SJCRH30 (cell line): Measurements from ENCODE around the gene SLC8A2. TPM values are rescaled to one million over a fixed set of nuclear protein-coding genes. Genes with fewer than 3 reads are reported as not detected.

Experiments
- DNase-seq, 2 experiments: peaks; one replicate each; pipeline ENCODE4 v3.0.0-alpha.2; 2015 to 2020
- H3K27ac ChIP-seq: fragments of 250-450 bp; sonication (Bioruptor Pico); 2 replicates; pipeline ENCODE4 v1.5.1; 2020; ENCODE audit warnings: mild to moderate bottlenecking, moderate library complexity
- H3K27me3 ChIP-seq: fragments of 250-450 bp; sonication (Bioruptor Pico); 2 replicates; pipeline ENCODE4 v1.5.1; 2020; ENCODE audit warnings: mild to moderate bottlenecking, moderate library complexity
- H3K36me3 ChIP-seq: fragments of 250-450 bp; sonication (Bioruptor Pico); 2 replicates; pipeline ENCODE4 v1.5.1; 2020; ENCODE audit warnings: mild to moderate bottlenecking, moderate library complexity
- H3K4me1 ChIP-seq: fragments of 250-450 bp; sonication (Bioruptor Pico); 2 replicates; pipeline ENCODE4 v1.5.1; 2020; ENCODE audit warnings: mild to moderate bottlenecking, moderate library complexity
- H3K4me3 ChIP-seq: fragments of 250-450 bp; sonication (Bioruptor Pico); 2 replicates; pipeline ENCODE4 v1.5.1; 2020; ENCODE audit warnings: mild to moderate bottlenecking, moderate library complexity
- H3K9me3 ChIP-seq: fragments of 250-450 bp; sonication (Bioruptor Pico); replicated peaks from 2 replicates; pipeline ENCODE4 v1.5.1; 2020; ENCODE audit warnings: mild to moderate bottlenecking, moderate library complexity
- total RNA-seq: library from RNA; depleted of rRNA; stranded (reverse); fragments of >200 nt; shearing (Covaris generic); gene quantifications from 2 replicates; pipeline ENCODE4 v1.2.3, GENCODE V29; 2014

The SLC8A2 gene
- total RNA-seq, 1 experiment from 2014 or later = 0.10 TPM

DNA sequence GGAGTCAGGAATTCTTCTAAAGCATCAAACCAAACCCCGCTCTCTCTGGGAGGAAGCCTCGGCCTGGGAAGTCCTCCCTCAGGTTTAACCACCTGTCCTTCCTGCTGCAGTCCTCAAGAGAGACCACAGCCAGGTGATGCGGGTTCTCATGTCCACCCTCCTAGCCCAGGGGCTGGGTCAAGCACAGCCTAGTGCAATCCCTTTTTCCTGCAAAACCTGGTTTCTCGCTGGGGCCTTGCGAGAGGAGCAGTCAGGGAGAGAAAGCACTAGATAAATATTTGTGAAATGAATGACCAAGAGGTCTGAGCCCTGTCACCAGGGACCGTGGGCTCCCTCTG is 2.4 kb downstream of the SLC8A2 start:
- DNase-seq = no peak
- H3K4me3 ChIP-seq = no peak overlapping the region
- H3K4me1 ChIP-seq = no peaks in the 10 kb centered on the region
- H3K9me3 ChIP-seq = no peaks in the 10 kb centered on the region
- H3K27ac ChIP-seq = no peak overlapping the region
- H3K27me3 ChIP-seq = peaks cover 32% of the 10 kb centered on the region
- H3K36me3 ChIP-seq = no peaks in the 10 kb centered on the region

DNA sequence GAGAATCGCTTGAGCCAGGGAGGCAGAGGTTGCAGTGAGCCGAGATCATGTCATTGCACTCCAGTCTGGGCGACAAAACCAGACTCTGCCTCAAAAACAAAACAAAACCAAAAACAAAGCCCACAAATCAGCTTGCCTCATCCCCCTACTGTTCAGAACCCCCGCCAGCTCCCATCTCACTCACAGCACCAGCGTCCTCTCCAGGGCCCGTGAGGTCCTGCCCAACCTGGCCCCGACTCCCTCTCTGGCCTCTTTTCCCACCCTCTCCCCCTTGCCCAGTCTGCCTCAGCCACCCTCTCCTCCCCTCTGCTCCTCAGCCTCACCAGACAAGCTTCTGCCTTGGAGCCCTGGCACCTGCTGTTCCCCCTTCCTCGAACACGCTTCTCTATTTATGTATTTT is 3.8 kb downstream of the SLC8A2 start:
- H3K4me3 ChIP-seq = no peak overlapping the region
- no peaks in the 10 kb centered on the region for H3K36me3 ChIP-seq
- peaks cover 32% of the 10 kb centered on the region for H3K27me3 ChIP-seq
- H3K9me3 ChIP-seq = no peaks in the 10 kb centered on the region
- H3K27ac ChIP-seq = no peak overlapping the region
- no peak for DNase-seq
- H3K4me1 ChIP-seq = no peaks in the 10 kb centered on the region

DNA sequence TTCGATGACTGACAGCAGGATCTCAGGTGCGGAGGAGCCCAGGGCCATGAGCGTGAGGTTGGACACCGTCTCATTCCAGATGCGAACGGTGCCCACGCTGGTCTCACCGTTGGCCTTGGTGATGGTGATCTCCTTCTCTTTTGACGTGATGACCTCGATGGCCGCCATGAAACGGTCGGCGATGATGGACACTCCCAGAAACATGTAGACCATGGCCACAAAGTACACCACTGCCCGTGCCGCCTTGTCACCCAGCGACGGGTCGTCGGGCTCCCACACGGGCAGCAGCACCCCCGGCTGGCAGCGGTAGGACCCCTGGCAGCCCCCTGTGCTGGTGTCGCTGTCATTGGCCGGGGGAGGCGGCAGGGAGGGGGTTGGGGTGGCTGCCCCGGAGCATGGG is 5.7 kb downstream of the SLC8A2 start:
- H3K4me1 ChIP-seq = no peaks in the 10 kb centered on the region
- DNase-seq = no peak
- H3K36me3 ChIP-seq = no peaks in the 10 kb centered on the region
- peaks cover 29% of the 10 kb centered on the region for H3K27me3 ChIP-seq
- no peak overlapping the region for H3K4me3 ChIP-seq
- H3K9me3 ChIP-seq = no peaks in the 10 kb centered on the region
- H3K27ac ChIP-seq = no peak overlapping the region

DNA sequence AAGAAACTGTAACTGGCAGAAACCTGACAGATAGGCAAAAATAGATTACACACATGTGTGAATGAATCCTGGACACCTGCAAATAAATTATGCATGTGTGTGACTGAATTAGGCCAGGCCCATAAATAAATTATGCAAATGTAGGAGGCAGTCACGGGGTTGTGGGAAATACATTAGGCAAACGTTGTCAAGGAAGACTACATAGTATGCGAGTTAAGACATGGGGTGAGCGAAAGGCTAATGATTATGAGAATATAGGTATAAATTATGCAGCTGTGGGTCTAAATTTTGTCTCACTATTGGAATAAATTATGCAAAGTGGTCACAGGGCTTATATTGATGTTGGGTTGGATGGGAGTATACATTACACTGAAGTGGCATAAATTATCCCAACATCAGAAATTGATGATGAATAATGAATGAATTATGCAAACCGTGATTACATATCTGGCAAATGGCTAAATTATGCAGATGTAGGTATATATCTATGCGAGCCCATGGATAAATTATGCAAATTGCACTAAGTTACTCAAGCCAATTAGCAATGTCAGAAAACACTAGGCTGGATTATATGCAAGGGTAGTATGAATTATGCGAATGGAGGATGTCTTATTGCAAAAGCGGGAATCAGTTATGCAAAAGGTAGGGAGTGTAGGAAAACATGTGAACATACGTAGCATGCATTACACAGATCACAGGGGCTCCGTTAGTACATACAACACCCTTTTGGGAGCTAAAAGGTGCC is 6.8 kb downstream of the SLC8A2 start:
- no peaks in the 10 kb centered on the region for H3K36me3 ChIP-seq
- no peak overlapping the region for H3K4me3 ChIP-seq
- no peaks in the 10 kb centered on the region for H3K4me1 ChIP-seq
- H3K27me3 ChIP-seq = peaks cover 18% of the 10 kb centered on the region
- no peaks in the 10 kb centered on the region for H3K9me3 ChIP-seq
- no peak overlapping the region for H3K27ac ChIP-seq
- no peak for DNase-seq

DNA sequence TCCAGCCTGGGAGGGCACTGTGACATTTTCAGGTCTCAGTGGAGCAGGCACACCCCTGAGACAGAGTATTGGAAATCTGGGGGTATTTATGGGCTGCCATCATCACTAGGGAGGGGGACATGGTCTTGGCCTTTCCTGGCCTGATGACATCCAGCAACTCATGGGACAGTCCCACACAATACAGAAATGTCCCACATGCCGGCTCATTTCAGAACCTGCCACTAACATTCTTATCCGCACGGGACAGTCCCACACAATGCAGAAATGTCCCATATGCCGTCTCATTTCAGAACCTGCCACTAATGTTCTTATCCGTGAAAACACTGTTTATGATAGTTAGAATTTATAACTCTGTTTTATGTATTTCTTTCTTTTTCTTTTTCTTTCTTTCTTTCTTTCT is 9.8 kb downstream of the SLC8A2 start:
- H3K4me3 ChIP-seq = no peak overlapping the region
- H3K27ac ChIP-seq = no peak overlapping the region
- no peaks in the 10 kb centered on the region for H3K36me3 ChIP-seq
- no peak for DNase-seq
- H3K9me3 ChIP-seq = no peaks in the 10 kb centered on the region
- H3K4me1 ChIP-seq = no peaks in the 10 kb centered on the region
- H3K27me3 ChIP-seq = no peaks in the 10 kb centered on the region; the same call in 1 of the 2 replicates

DNA sequence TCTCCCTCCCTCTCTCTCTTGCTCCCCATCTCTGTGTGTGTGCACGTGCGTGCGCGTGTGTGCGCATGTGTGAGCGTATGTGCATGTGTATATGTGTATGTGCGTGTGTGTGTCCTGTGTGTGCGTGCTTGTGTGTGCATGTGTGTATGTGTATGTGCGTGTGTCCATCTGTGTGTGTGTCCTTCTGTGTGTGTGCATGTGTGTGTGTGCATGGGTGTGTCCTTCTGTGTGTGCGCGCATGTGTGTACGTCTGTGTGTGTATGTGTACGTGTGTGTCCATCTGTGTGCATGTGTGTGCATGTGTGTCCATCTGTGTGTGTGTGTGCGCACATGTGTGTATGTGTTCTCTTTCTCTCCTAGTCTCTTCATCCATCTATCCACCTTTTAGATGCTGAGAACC is 12.2 kb downstream of the SLC8A2 start:
- Histone ChIP-seq H3K4me1 (no peaks in the 10 kb centered on the region), H3K9me3 (no peaks in the 10 kb centered on the region), H3K27ac (no peak overlapping the region), H3K4me3 (no peak overlapping the region), H3K27me3 (no peaks in the 10 kb centered on the region; the same call in 1 of the 2 replicates), H3K36me3 (no peaks in the 10 kb centered on the region)
- no peak for DNase-seq

DNA sequence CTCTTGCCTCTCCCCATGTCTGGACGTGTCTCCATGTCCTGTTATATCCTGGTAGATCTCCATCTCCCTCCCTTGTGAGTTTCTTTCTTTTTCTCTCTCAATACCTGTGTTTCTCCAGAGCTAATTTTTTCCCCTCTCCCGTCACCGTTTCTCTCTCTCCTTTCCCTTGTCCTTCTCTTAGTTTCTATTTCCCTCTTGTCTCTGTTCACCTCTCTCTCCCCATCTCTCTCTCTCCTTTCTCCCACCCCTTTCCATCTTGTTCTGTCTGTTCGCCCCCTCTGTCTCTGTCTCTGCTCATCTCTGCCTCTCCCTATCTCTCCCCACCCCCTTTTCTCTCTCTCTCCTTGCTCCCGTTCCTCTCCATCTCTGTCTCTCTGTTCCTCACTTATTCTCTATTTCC is 13.0 kb downstream of the SLC8A2 start:
- no peaks in the 10 kb centered on the region for H3K9me3 ChIP-seq
- no peak overlapping the region for H3K4me3 ChIP-seq
- DNase-seq = no peak
- H3K27ac ChIP-seq = no peak overlapping the region
- H3K27me3 ChIP-seq = no peaks in the 10 kb centered on the region
- H3K36me3 ChIP-seq = no peaks in the 10 kb centered on the region
- H3K4me1 ChIP-seq = no peaks in the 10 kb centered on the region

DNA sequence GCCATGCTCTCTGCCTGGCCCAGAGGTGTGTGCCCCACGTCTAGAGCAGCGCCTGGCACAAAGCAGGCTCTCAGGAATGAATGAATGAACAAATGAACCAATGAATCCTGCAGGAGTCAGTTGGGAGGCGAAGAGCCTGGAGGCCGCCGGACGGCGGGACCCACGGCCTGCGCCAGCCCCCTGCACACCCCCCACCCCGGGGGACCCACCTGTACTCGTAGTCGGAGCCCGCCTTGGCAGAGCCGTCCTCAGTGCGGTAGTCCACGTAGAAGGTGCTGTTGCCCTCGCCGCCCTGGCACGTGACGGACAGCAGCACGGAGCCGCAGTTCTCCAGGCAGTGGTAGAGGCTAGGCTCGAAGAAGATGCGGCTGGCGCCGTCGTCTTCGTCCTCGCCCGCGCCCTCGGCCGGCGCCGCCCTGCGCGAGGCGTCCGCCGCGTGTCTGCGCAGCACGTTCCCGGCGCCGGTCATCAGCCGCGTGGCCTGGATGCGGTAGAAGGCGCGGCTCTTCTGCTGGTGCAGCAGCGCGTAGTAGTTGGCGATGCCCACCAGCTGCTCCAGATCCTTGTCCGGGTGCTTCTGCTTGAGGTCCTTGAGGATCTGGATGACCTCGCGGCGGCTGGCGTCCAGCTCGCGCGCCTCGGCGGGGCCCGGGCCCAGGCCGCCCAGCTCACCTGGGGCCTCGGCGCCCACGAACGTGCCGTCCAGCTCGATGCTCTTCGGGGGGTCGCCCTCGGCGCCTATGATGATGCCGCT is 14.8 kb downstream of the SLC8A2 start:
- DNase-seq = no peak
- H3K27me3 ChIP-seq = no peaks in the 10 kb centered on the region
- H3K4me1 ChIP-seq = no peaks in the 10 kb centered on the region

DNA sequence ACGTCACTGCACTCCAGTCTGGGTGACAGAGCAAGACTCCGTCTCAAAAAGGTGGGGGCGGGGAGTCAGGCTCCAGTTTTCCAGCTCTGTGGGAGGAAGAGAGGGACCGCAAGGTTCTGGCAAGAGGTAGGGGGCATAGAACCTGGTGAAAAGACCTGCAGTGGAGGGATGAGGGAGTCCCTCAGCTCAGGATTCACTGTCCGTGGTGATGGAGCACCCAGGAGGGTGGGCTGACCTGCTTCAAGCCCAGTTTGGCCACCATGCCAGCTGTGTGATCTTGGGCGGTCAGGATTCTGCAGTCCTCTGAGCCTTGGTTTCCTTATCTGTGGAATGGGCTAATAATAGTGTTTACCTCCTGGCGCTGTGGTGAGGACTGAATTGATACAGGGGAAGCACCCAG is 21.2 kb downstream of the SLC8A2 start:
- Histone ChIP-seq H3K27me3 (peaks cover 10% of the 10 kb centered on the region; the same call in 1 of the 2 replicates), H3K4me3 (no peak overlapping the region), H3K4me1 (no peaks in the 10 kb centered on the region), H3K36me3 (no peaks in the 10 kb centered on the region), H3K9me3 (no peaks in the 10 kb centered on the region), H3K27ac (no peak overlapping the region)
- no peak for DNase-seq

More for the DNA sequence above, 14.8 kb downstream of the SLC8A2 start:
- no peaks in the 10 kb centered on the region for H3K36me3 ChIP-seq
- H3K9me3 ChIP-seq = no peaks in the 10 kb centered on the region
- H3K27ac ChIP-seq = no peak overlapping the region
- H3K4me3 ChIP-seq = no peak overlapping the region

DNA sequence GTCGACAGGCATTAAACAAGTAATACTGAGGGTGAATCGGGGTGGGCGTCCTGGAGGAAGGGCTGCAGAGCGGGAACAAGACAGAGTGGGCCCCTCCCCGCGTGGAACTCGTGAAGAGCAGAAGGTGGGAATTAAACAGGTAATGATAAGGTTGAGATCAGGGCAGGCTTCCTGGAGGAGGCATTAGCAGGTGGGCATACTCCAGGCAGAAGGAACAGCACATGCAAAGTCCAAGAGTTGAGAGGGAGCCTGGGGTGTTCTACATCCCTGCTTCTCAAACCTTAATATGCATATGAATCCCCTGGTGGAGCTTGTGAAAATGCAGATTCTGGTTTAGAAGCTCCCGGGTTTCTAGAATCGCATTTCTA is 23.3 kb downstream of the SLC8A2 start:
- Histone ChIP-seq H3K36me3 (no peaks in the 10 kb centered on the region), H3K4me1 (no peaks in the 10 kb centered on the region), H3K9me3 (no peaks in the 10 kb centered on the region), H3K27ac (no peak overlapping the region), H3K27me3 (peaks cover 15% of the 10 kb centered on the region; the same call in 1 of the 2 replicates), H3K4me3 (no peak overlapping the region)
- no peak for DNase-seq

DNA sequence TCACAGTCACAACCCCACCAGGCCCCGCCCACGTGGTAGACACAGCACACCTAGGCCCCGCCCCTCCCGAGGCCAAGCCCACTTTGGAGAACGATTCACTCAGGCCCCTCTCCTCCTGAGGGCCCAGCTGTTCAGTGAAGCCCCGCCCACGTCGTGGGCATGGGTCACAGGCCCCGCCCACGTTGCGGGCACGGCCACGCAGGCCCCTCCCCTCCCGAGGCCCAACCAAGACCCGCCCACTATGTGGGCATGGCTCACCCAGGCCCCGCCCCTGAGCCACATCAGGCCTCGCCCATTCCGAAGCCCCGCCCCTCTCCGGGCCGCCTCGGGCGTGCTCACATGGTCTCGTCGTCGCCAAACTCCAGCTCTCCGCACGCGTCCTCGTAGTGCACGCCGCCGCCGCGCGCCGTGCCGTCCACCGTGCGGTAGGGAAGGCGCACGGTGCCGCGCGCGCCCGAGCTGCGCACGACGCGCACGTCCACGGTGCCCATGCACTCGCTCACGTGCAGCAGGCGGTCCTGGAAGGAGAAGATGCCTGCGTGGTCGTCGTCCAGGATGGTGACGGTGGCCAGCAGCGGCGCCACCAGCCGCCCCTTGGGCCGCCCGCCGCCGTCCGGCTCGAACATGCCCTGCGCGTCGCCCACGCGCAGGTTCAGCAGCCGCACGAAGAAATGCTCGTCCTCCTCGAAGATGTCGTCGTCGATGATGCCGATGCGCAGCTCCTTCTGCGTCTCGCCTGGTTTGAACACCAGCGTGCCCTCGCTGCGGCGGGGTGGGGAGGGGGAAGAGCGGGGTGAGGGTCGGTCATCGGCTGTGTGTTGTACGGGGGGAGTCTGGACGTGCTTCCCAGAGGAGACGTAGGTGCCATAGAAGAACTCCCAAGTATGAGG is 24.0 kb downstream of the SLC8A2 start:
- H3K36me3 ChIP-seq = no peaks in the 10 kb centered on the region
- peak; percentile 47 to 52 for DNase-seq
- no peaks in the 10 kb centered on the region for H3K4me1 ChIP-seq
- H3K27me3 ChIP-seq = peaks cover 15% of the 10 kb centered on the region; the same call in 1 of the 2 replicates
- no peak overlapping the region for H3K4me3 ChIP-seq
- no peak overlapping the region for H3K27ac ChIP-seq
- H3K9me3 ChIP-seq = no peaks in the 10 kb centered on the region

DNA sequence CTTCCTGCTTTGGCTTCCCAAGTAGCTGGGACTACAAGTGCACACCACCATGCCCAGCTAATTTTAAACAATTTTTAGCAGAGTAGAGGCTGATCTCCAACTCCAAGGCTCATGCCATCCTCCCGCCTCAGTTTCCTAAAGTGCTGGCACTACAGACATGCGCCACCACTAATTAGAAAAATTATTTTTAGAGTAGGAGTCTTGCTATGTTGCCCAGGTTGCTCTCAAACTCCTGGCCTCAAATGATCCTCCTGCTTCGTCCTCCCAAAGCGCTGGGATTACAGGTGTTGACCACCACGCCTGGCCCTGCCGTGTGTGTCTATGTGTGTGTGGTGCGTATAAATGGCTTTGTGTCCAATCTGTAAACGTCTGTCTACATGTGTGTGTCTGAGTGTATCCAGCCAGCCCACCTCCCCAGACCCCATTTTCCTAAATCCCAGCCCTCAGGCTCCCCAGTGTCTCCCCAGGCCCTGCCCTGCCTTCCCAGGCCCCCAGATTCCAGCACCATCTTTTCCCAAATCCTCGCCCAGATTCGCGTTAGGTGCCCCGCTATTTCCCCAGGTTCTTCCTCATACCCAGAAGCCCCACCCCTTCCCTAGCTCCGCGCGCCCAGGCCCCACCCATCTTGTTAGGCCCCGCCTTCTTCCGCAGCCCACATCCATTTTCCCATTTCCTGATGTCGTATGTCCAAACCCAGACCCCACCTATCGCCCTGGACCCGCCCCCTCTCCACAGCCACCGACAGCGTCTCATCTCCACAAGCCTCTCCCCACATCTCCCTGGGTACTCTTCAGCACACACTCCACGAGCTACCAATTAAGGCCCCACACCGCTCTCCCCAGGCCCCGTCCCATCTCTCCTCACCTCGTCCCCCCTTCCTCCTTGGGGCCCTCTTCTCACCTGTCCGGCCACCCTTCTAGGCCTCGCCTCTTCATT is 24.9 kb downstream of the SLC8A2 start:
- Histone ChIP-seq H3K27me3 (peaks cover 15% of the 10 kb centered on the region; the same call in 1 of the 2 replicates), H3K36me3 (no peaks in the 10 kb centered on the region), H3K9me3 (no peaks in the 10 kb centered on the region), H3K4me1 (no peaks in the 10 kb centered on the region), H3K4me3 (no peak overlapping the region), H3K27ac (no peak overlapping the region)
- no peak for DNase-seq

DNA sequence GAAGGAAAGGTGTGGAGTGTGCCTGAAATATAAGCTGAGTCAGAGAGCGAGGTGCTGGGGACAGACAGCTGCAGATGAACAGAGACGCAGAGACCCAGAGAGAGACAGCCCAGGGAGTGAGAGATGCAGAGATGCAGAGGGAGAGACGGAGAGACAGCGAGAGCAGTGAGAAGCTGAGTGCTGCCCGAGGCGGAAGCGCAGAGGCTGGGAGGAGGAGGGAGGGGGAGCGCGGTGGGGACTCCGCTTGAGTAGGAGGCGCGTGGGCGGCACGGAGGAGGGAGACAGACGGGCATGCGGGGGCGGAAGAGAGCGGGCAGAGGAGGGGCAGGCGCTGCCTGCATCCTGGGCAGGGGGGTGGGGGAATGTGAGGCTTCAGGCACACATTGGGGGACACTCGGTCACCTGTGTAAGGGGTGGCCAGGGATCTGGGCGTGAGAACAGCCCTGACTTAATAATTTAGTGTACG is 25.7 kb downstream of the SLC8A2 start:
- no peak for DNase-seq
- no peak overlapping the region for H3K4me3 ChIP-seq
- no peaks in the 10 kb centered on the region for H3K4me1 ChIP-seq
- H3K27ac ChIP-seq = no peak overlapping the region
- H3K9me3 ChIP-seq = no peaks in the 10 kb centered on the region
- peaks cover 13% of the 10 kb centered on the region; the same call in 1 of the 2 replicates for H3K27me3 ChIP-seq
- H3K36me3 ChIP-seq = no peaks in the 10 kb centered on the region

DNA sequence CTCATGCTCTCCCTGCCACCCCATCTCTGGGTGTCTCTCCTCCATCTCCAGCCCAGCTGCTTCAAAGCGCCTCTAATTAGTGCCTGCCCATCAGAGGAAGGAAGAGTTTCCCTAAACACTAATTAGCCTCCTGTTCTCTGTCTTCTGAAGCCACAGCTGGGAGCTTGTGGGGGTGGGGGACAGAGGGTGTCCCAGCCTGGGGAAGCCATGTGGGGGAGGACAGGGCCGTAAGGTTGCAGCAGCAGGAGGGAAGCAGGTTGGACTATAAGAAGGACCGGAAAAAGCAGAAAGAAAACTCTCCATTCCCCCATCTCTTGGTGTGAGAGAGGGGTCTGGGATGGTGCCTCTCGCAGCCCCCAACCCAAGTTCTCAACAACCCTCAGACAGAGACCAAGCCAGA is 26.2 kb downstream of the SLC8A2 start:
- H3K9me3 ChIP-seq = no peaks in the 10 kb centered on the region
- no peaks in the 10 kb centered on the region for H3K4me1 ChIP-seq
- DNase-seq = no peak
- no peak overlapping the region for H3K27ac ChIP-seq
- H3K36me3 ChIP-seq = no peaks in the 10 kb centered on the region
- no peak overlapping the region for H3K4me3 ChIP-seq
- H3K27me3 ChIP-seq = peaks cover 13% of the 10 kb centered on the region; the same call in 1 of the 2 replicates
